GM18870 (cell line): ENCODE results near the gene SAP30.

Experiments used
- ATAC-seq: cut with Tn5 transposase; IDR thresholded peaks from one replicate; pipeline ENCODE4 v1.9.1; 2021; ENCODE audit warnings: moderate library complexity; ENCODE audit not compliant: unreplicated experiment

Gene SAP30

DNA sequence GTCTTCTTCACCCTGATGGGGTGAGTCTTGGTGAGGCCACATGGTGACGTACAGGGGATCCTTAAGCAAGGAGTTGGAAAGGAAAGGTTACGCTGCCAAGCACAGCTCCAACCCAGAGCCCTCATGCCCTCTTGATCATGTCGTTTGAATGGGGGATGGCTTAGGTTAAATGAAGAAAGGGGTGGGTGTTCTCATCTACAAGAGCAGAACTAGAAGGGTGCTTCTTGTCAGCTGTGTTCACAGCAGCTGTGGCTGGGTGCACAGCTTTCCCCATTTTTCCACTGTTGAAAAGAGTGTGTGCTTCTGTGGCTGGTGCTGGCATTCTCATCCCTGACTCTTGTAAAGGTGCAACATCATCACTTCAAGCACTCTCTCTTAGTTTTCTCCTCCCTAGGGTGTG lies 43.7 kb downstream of the SAP30 start:
- ATAC-seq, result no peak

DNA sequence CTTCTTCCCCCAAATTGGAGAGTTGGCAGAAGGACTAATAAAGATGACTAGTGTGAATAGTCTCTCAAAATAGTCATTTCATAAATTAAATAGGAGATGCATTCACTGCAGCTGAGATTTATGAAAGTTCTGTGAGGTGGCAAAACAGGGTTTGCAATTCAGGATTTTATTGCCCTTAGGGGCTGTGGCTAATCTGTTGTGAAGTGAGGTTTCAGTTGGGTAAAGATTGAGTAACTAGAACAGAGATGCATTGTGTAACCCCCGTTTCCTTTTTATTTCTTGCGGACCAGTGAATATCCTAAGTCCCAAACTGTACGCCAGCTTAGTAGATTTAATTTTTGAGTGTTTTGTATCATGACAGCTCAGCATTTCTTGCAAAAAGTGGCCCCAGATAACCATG lies 44.3 kb downstream of the SAP30 start:
- no peak for ATAC-seq

DNA sequence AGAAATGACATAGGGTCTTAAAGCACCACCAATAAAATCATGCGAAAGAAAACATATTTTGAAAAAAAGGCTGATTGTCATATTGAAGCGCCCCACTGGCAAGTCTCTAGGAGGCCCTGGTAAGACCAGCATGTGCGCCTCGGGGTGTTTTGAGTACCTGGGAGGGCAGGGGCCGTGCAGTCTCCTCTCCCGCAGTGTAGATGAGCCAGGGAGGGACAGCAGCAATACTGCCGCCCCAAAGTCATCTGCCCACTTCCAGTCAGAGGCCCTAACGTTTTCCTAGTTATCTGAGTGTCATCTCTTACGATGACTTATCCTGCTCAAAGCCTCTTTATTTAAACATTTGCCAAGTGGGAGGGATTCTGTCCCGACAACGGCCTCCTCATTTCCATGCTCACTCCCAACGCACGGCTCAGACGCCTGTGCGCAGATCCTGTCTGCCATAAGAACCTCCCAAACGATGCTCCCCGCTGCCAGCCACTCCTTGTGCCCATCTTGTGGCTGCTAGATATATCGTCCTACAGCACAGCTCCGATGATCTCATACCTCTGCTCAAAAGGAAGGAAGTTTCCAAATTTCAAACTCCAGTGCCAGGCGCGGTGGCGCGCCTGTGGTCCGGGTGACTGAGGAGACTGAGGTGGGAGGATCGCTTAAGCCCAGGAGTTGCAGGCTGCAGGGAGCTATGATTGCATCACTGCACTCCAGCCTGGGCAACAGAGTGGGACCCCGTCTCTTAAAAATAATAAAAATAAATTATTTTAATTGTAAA lies 45.3 kb downstream of the SAP30 start:
- ATAC-seq, result no peak

DNA sequence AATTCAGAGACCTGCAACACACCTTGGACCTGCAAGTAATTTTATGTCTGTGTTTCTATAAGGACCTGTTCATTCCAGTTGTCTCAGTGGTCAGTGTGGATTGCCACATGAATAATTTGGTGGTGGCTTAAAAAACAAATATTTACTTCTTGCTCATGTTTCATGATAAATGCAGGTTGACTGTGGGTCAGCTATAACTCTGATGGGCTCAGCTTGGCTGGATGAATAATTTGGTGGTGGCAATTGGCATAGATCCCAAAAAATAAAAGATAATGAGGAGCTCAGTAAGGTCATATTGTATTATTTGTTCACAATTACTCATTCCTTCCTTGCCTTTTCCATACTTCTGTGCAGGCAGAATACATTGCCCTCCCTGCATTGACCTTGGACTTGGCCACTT lies 47.1 kb downstream of the SAP30 start:
- ATAC-seq, result no peak

DNA sequence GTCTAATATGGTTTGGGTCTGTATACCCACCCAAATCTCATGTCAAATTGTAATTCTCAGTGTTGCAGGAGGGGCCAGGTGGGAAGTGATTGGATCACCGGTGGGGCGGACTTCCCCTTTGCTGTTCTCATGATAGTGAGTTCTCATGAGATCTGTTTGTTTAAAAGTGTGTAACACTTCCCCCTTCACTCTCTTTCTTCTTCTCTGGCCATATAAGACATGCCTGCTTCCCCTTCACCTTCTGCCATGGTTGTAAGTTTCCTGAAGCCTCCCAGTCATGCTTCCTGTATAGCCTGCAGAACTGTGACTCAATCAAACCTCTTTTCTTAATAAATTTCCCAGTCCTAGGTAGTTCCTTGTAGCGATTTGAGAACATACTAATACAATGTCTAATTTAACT lies 47.9 kb downstream of the SAP30 start:
- ATAC-seq, result no peak

DNA sequence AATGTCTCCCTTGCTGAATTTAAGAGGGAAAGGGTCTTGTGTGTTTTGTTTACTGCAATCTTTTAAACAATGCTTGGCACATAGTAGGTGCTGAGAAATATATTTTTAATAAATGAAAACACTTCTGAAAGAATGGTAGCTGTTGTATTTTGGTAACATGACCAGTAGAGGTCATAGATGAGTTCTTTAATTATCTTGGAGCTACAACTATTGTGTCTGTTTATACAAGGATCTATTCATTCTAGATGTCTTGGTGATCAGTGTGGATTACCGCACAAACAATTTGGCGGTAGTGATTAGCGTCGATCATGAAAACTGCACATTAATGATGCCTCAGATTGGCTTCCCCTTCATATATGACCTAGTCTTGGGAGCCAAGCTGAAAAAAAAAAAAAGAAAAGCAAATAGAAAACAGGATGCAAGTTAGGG lies 49.6 kb downstream of the SAP30 start:
- ATAC-seq, result peak; percentile 50

DNA sequence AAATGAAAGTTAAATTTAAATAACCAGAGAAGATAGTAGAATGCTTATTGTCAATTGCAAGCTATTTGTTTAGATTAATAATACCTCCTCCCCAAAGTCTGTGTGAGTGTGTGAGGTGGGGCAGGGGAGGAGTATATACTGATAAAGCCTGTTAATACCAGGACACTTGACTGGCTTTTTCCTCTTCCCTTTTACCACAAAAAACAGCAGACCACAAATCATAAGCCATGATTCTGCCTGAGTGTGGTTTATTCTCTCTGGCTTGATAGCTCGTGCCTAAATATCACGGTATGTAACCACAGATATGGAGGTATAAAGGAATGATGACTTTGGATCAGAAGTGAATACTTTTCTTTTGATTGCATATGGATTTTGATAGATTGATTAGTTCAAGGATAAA lies 50.0 kb downstream of the SAP30 start:
- no peak for ATAC-seq

DNA sequence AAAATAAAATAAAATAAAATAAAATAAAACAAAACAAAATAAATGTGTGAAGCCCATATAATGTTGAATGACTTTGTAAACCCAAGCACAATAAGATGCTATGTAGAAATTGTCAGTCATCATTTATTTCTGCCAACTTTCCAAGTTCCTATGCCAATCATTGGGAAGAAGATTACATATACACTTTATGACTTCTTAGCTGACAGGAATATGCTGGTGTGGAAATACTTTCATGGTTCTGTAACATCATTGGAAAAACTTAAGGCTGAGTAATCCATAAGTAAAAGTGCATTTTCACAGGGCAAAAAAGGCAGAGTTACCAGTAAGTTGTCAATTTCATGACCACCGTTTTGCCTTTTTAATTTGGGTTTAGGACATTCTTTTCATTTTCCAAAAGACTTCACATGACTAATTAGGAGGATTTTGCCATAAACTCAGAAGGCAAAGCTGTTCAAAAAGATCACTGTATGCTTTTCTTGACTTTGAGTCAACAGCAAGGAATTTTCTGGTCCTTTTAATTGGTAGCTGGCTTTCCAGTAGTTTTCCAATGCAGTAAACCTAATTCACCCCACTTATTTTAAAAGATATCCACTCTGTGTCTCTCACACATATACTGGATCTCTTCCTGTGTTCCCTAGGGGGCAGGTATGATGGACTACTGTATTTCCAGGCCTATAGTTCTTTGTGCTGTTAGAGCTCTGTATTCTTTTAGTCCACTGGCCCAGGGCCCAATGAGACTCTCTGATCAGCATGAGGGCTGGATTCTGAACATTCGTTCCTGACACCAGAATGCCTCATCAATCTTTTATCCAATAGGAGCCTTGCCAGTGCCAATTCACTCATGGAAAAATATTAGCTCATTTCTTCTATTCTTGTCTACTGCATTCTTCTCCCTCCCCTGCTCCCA lies 54.4 kb downstream of the SAP30 start:
- no peak for ATAC-seq

DNA sequence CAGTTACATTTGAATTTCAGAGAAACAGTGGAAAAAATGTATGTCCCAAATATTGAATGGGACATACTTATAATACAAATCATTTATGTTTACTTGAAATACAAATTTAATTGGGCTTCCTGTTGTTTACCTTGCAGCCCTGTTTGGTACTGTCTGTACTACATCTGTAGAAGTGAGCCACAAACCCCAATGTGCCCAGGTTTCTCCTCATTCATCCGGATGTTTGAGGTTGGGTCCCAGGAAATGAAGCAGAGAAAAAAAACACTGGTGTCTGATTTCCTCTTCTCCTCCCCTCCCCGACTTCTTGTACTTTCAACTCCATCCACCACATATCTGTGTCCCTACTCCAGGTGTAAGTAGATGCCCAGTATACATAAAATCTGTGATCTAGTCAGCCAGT lies 55.3 kb downstream of the SAP30 start:
- no peak for ATAC-seq
